Upper lobe of left lung (tissue), 6 donors: ENCODE results near the gene DHTKD1. TPM values are rescaled to one million over a fixed set of nuclear protein-coding genes. Genes with fewer than 3 reads are reported as not detected.

ENCODE experiments used
- ATAC-seq, 2 donors: fragments of 200-7000 bp; cut with Tn5 transposase; one replicate each; pipeline ENCODE4 v1.9.1; 2022; ENCODE audit warnings: mild to moderate bottlenecking in 2 of 2, moderate library complexity in 2 of 2; ENCODE audit not compliant: low FRiP score in 2 of 2
- DNase-seq, 2 donors: peaks; one replicate each; pipeline ENCODE4 v3.0.0-alpha.2; 2019 to 2020
- H3K27ac ChIP-seq, 4 donors: fragments of 200-600 bp; sonication (generic); one replicate each; pipeline ENCODE4 v1.5.1; 2016 to 2019
- H3K27me3 ChIP-seq, 4 donors: fragments of 200-600 bp; sonication (generic); one replicate each; pipeline ENCODE4 v1.5.1; 2017 to 2019
- H3K36me3 ChIP-seq, 4 donors: fragments of 200-600 bp; sonication (generic); one replicate each; pipeline ENCODE4 v1.5.1; 2016 to 2019
- H3K4me1 ChIP-seq, 4 donors: fragments of 200-600 bp; sonication (generic); one replicate each; pipeline ENCODE4 v1.5.1; 2018 to 2019
- H3K4me3 ChIP-seq, 4 donors: fragments of 200-600 bp; sonication (generic); one replicate each; pipeline ENCODE4 v1.5.1; 2017 to 2019; ENCODE audit warnings: mild to moderate bottlenecking in 2 of 4, moderate library complexity in 1 of 4
- H3K9me3 ChIP-seq, 4 donors: fragments of 200-600 bp; sonication (generic); one replicate each; pipeline ENCODE4 v1.5.1; 2018 to 2019
- EP300 ChIP-seq, 4 donors: sonication (generic); formaldehyde crosslinking; IDR thresholded peaks; one replicate each; pipeline ENCODE4 v1.5.1; 2017; ENCODE audit warnings: antibody characterized with exemption in 4 of 4, control low read depth in 2 of 4
- POLR2A ChIP-seq, 4 donors: fragments of 450-650 bp; IDR thresholded peaks; one replicate each; pipeline ENCODE4 v1.5.1; 2016 to 2017; ENCODE audit warnings: antibody characterized with exemption in 4 of 4, mild to moderate bottlenecking in 2 of 4
- POLR2AphosphoS5 ChIP-seq, 2 donors: sonication (generic); formaldehyde crosslinking; IDR thresholded peaks; one replicate each; pipeline ENCODE4 v1.5.1; 2017; ENCODE audit warnings: antibody characterized with exemption in 2 of 2
- WGBS, 2 donors: methylation state at CpG; one replicate each; pipeline ENCODE4 v1.1.5; 2017 to 2018; 5-methylcytosine and 5-hydroxymethylcytosine counted together
- total RNA-seq, 6 donors: library from RNA; depleted of rRNA in 4 of 6; stranded (reverse); fragments of >200 nt in 4 of 6; gene quantifications; one replicate each; pipeline versions ENCODE4 v1.1.0 to v1.2.1, GENCODE V29; 2016 to 2021
- TF ChIP-seq, protein P1 (sequence below), 6 experiments: fragments of 450-650 bp in 4 of 6; fragments of 200-600 bp in 2 of 6; sonication (generic) in 2 of 6; IDR thresholded peaks; one replicate each; pipeline ENCODE4 v1.5.1; 2016 to 2019; ENCODE audit warnings: antibody characterized with exemption in 6 of 6
- donor health status: DM: no; HTN: no; CAD: no; lungs with moderate emphysema.
- donor health status: DM: no; HTN: yes; CAD: no; lungs with severe emphysema.

DHTKD1 gene, protein sequence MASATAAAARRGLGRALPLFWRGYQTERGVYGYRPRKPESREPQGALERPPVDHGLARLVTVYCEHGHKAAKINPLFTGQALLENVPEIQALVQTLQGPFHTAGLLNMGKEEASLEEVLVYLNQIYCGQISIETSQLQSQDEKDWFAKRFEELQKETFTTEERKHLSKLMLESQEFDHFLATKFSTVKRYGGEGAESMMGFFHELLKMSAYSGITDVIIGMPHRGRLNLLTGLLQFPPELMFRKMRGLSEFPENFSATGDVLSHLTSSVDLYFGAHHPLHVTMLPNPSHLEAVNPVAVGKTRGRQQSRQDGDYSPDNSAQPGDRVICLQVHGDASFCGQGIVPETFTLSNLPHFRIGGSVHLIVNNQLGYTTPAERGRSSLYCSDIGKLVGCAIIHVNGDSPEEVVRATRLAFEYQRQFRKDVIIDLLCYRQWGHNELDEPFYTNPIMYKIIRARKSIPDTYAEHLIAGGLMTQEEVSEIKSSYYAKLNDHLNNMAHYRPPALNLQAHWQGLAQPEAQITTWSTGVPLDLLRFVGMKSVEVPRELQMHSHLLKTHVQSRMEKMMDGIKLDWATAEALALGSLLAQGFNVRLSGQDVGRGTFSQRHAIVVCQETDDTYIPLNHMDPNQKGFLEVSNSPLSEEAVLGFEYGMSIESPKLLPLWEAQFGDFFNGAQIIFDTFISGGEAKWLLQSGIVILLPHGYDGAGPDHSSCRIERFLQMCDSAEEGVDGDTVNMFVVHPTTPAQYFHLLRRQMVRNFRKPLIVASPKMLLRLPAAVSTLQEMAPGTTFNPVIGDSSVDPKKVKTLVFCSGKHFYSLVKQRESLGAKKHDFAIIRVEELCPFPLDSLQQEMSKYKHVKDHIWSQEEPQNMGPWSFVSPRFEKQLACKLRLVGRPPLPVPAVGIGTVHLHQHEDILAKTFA
- 10 to 100 TPM; 14.5 to 95.3 (median 22.6) TPM for total RNA-seq

DNA sequence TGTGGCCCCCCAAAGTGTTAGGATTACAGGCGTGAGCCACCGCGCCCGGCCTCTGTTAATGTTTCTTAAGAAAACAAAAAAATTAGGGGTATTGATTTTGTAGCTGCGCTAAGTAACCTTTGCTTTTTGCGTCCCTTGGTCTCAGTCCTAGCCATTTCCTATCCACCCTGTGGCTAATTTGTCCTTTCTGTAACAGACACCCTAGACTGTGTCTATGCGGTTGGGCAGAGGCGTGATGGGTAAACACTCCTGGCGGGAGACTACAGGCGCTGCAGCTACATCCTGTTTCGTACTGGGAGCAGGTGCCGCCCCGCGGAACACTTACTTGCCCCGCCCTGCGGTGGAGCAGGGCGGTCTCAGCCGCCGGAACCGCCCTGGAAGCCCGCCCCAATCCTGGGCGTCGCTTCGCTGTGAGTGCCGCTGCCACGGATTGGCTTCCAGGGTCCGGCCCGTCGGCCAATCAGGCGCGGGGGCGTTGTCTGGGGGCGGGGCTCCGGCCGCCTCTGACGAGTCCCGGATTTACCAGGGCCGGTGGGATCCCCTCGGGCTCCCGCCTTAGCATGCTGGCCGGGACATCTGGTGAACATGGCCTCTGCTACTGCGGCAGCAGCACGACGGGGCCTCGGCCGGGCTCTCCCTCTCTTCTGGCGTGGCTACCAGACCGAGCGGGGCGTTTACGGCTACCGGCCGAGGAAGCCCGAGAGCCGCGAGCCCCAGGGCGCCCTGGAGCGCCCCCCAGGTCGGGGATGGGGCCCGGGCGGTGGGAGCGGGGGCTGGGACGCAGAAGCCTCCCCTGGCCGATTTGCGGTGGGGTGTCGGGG lies at the start of gene DHTKD1:
TSS of gene DHTKD1 (plus strand) at position 506 of the 821 bp plus-strand sequence. CDS start at position 586, 80 bp downstream.
- H3K4me3 ChIP-seq, result peak within 1 kb of the TSS; percentile 68 to 100 (median 96)
- H3K27ac ChIP-seq, result peak within 1 kb of the TSS; percentile 79 to 94 (median 88)
- H3K9me3 ChIP-seq, result no peaks in the 10 kb centered on the region
- 8 to 25% methylated on average over 9 to 24 of the region's 66 CpGs for WGBS, 2 donors
- ATAC-seq (peak; percentile 100), DNase-seq (peak; percentile 99 to 100)
- TF ChIP-seq EP300 (IDR thresholded peaks at IDR 0.05), result peak in 2 of 4 donors; percentile 6 to 63
- TF ChIP-seq POLR2AphosphoS5 (IDR thresholded peaks at IDR 0.05), result peak; percentile 47 to 88
- TF ChIP-seq, protein P1, sequence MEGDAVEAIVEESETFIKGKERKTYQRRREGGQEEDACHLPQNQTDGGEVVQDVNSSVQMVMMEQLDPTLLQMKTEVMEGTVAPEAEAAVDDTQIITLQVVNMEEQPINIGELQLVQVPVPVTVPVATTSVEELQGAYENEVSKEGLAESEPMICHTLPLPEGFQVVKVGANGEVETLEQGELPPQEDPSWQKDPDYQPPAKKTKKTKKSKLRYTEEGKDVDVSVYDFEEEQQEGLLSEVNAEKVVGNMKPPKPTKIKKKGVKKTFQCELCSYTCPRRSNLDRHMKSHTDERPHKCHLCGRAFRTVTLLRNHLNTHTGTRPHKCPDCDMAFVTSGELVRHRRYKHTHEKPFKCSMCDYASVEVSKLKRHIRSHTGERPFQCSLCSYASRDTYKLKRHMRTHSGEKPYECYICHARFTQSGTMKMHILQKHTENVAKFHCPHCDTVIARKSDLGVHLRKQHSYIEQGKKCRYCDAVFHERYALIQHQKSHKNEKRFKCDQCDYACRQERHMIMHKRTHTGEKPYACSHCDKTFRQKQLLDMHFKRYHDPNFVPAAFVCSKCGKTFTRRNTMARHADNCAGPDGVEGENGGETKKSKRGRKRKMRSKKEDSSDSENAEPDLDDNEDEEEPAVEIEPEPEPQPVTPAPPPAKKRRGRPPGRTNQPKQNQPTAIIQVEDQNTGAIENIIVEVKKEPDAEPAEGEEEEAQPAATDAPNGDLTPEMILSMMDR (IDR thresholded peaks at IDR 0.05), result peak; percentile 24 to 87 (median 73)
- peak in 3 of 4 donors; percentile 53 to 80 (median 57) for TF ChIP-seq POLR2A (IDR thresholded peaks at IDR 0.05)
- no peaks in the 10 kb centered on the region for H3K36me3 ChIP-seq
- no peaks in the 10 kb centered on the region for H3K27me3 ChIP-seq
- peaks cover 3 to 14% (median 6%) of the 10 kb centered on the region in 4 donors for H3K4me1 ChIP-seq

DNA sequence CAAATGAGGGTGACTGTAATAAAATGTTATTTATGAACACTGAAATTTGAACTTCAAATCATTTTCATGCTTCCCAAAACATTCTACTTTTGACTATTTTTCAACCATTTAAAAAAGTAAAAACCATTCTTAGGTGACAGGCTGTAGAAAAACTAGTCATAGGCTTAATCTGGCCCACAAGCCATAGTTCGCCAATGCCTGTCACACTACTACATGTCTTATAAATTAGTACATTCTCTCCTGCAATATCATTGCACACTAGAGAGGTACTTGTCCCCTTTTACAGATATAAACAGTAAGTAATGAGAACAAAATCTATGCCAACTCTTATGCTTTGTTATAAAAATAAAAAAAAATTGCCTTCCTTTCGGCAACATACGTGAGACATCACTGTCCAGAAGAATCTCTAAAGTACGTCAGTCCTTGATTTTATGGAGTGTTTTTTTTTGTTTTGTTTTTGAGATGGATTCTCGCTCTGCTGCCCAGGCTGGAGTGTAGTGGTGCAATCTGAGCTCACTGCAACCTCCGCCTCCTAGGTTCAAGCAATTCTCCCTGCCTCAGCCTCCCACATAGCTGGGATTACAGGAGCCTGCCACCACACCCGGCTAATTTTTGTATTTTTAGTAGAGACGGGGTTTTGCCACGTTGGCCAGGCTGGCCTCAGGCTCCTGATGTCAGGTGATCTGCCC lies 49.3 kb upstream of the DHTKD1 start:
- Histone ChIP-seq H3K4me1 (peaks cover 0 to 19% (median 8%) of the 10 kb centered on the region in 4 donors), H3K4me3 (no peak overlapping the region), H3K9me3 (no peaks in the 10 kb centered on the region), H3K36me3 (peaks cover 0 to 3% (median 0%) of the 10 kb centered on the region in 4 donors), H3K27ac (no peak overlapping the region), H3K27me3 (no peaks in the 10 kb centered on the region)
- 89 to 90% methylated on average over 9 of the region's 9 CpGs for WGBS, 2 donors
- ATAC-seq (no peak), DNase-seq (no peak)
- TF ChIP-seq POLR2AphosphoS5 (IDR thresholded peaks at IDR 0.05) (no peak), POLR2A (IDR thresholded peaks at IDR 0.05) (no peak), EP300 (IDR thresholded peaks at IDR 0.05) (no peak)
- TF ChIP-seq, protein P1 (IDR thresholded peaks at IDR 0.05), result no peak

DNA sequence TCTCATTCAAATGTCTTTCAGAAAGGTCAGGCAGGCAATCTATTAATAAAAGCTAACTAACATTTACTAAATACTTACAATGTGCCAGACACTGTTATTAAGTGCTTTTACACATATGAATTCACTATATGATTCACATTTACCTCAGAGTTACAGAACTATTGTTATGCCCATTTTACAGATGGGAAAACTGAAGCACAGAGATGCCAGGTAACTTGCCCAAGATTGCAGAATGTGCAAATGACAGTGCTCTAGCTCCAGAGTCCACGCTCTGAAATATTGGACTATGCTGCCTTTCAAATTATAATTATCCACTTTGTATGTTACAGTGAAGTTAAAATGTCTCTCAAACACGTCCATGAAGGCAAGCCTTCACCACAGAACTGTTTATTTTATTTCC lies 48.2 kb upstream of the DHTKD1 start:
- TF ChIP-seq, protein P1 (IDR thresholded peaks at IDR 0.05), result no peak
- no peaks in the 10 kb centered on the region for H3K27me3 ChIP-seq
- DNase-seq (no peak), ATAC-seq (no peak)
- H3K36me3 ChIP-seq, result peaks cover 0 to 7% (median 0%) of the 10 kb centered on the region in 4 donors
- H3K27ac ChIP-seq, result no peak overlapping the region
- 77 to 84% methylated on average over 2 of the region's 2 CpGs for WGBS, 2 donors
- H3K4me1 ChIP-seq, result peaks cover 0 to 19% (median 8%) of the 10 kb centered on the region in 4 donors
- no peak overlapping the region for H3K4me3 ChIP-seq
- H3K9me3 ChIP-seq, result no peaks in the 10 kb centered on the region
